ELF-1 (cell line): ENCODE results near the gene NCBP1.

ENCODE experiments used
- DNase-seq: peaks from one replicate; pipeline ENCODE4 v3.0.0-alpha.2; 2016; ENCODE audit warnings: low read depth, low spot score

The NCBP1 gene

DNA sequence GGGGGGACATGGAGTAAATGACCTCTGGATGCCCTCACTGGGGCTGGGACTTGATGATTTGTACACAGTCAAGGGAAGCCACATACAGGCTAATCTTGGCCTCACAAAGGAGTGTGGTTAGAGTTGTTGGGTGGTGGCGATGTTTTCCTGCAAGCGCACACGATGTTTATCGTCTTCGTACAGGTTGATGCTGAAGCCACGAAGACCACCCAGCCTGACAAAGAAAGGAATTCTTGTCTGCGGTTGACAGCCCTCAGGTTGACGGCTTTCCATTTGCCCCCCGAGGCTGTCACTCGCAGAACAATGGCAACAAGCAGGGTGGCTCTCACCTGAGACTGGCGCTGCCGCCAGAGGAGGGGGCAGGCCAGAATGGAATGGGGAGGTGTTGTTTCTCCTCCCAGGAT lies 77.6 kb downstream of the NCBP1 start:
- DNase-seq, result peak; percentile 83

DNA sequence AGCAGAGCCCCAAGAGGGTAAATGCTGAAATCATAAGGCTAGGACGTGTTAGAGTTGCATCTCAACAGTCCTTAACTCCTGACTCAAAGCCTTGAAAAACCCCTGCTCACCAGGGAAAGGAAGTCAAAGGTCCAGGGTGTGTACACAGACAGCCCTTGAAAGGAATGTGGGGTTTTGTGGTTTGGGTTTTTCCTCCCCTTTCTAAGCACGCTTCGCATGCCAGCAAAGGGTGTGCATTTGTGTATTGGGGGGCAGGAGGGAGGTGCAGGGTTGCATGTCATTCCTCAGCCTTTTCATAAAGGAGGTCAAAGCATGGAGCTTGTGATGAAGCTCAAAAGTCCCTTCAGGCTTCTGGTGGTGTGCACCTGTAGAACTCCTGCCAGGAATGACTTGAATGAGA lies 80.8 kb downstream of the NCBP1 start:
- no peak for DNase-seq

DNA sequence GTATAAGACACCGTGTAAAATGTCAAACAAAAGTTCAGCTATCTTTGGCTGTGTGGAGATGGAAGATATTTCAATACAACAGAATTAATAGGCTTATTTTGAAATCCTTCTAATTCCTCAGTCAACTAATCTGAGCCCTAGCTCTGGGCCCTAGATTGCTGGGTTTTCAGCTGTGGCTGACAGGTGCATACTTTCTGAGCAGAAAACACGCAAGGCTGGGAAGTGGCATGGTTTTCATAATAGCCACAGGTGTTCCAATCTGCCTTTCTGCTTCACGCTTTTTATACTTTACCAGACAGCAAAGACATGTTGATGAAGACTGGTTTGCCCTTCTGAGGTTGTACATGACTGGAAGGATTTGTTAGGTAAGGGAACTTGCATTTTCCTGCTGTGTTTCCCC lies 84.2 kb downstream of the NCBP1 start:
- DNase-seq, result no peak

DNA sequence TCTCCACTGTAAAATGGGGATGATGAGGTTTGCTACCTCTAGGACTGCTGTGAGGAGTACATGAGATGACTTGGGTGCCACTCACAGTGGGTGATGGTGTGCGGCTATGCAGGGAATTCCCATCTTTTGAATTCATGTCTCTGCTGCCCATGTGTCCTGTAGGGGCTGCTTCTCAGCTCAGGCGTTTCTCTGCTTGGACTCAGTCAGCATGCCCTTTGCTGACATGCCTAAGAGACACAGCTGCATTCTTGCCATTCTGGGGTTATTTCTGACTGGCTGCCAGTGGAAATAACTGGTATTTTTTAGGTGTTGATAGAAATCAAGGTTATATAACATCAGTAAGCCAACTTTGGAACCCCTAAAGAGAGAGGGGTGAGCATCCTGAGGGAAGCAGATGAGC lies 87.8 kb downstream of the NCBP1 start:
- DNase-seq, result no peak

DNA sequence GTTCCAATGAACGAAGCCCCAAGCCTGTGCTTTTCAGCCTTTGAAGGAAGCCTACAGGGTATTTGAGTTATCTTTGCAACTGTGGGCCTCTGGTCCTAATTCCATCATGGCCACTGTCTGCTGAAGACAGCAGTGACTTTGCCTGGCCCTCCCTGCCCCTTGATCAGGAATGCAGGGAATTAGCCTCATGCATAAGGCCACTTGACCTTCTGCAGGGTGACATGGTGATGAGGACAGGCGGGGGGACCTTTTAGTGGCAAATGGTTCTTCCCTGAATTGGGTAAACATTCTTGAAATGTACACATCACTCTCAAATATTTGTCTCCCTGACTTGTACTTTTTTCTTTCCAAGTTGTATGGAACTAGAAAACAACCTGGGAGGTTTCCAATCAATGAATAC lies 88.7 kb downstream of the NCBP1 start:
- no peak for DNase-seq
